ENCODE measurements around the gene RAPSN.

The RAPSN gene

DNA sequence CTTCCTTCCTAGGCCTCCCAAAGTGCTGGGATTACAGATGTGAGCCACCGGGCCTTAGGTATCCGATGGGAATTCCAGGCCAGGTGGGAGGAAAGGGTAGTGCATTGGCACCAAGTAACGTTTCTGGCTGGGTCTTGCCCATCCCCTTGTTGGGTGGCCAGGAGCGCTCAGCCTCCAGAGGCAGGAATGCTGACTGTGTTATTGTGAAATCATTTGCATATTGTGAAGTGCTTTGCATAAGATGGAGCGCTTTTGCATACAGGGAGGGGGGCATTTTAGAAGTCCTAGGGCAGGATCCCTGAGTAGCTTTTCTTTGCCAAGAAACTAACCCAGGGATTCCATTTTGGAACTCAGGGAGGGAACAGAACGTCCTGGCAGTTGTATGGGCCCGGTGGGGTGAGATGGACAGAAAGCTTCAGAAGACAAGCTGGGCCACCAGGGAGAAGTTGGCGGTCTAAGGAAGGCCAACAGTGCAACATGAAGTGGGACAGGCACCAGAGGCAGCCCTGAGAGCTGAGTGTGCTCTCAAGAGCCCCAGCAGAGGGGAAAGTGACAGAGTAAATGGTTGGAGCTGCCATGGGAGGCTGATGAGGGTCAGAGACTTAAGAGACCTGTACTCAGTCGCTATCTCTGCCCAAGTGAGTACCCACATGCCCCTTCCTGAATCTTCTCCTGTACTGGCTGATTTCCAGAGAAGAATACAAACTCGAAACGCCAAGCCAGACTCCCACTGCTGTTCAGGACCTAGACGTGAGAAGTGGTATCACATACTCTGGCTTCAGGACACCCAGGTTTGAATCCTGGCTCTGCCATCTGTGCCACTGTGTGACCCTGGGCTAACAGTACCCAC is 41.8 kb downstream of the RAPSN start:
- DNase-seq: no peak

DNA sequence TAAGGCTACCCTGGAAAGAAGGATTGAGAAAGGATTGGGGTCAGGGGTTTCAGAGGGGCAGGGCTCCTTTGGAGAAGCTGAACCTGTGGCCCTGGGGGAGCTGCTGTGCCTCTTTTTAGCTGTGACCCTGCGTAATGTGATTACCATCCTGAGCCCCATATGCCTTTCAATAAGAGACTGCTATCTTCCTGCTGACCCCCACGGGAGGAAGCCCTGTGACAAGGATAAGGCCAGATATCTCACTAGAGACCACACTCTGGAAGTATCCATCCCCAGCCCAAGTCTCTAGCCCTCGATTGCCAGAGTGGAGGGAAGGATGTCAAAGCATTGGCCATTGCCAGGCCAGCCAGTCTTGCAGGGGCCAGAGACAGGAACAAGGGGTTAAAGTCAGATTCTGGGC is 45.4 kb downstream of the RAPSN start:
- DNase-seq: no peak

- no peak for DNase-seq
Observed at GRCh38 chr11:47403135-47403534, 45.8 kb downstream of the RAPSN start.

DNA sequence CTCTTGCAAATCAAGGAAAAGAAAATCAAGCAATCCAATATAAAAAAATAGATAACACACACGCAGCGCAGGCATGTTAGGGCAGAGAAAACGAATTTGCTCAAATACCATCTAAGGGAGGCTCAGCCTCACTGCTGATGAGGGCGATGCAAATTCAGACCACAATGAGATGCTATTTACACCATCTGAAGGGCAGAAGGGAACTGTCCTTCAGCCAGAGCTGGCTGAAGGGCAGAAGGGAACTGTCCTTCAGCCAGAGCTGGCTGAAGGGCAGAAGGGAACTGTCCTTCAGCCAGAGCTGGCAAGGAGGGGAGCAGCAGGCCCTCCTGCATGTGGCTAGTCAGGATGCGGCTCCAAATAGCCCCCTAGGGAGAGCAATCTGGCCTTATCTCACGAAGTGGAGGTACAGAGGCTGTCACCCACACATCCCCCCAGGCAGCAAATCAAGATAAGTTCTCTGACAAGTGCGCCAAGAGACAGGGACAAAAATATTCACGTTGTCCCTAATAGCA is 48.1 kb downstream of the RAPSN start:
- no peak for DNase-seq

- no peak for DNase-seq
Observed at GRCh38 chr11:47399860-47400767, 48.8 kb downstream of the RAPSN start.

DNA sequence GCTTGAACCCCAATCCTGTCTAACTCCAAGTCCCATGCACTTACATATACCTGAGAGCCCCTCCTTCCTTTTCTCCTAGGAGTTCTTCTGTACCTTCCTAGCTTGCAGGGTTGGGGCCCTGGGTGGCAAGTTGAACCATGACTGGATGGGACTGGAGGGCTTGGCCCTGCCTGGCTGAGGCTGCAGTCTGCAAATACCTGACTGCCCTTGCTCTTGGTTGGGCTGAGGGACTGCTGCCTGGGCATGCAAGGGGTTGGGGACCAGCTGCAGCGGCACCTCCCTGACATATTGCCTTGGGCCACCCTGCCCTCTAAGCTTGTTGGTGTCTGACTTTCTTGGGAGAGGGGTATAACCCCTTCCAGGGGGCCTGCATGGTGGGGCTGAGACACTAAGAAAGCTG is 50.4 kb downstream of the RAPSN start:
- no peak for DNase-seq

DNA sequence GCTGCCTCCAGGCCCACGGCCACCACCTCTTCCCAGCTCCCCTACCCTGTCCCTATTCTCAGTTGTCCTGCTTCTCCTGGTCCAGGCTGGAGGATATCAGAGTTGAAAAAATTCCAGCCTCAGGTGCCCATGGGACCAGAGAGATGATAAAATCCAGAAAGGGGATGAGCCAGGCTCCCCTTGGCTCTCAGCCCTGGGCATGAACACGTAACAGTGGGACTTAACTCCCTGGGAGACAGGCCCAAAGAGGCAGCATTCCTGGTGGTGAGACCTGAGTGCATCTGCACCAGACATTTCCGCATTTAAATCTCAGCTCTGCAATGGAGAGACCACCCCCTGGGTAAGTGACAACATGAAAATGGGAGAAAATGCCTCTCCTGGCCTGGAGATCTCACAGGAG is 50.9 kb downstream of the RAPSN start:
- no peak for DNase-seq

DNA sequence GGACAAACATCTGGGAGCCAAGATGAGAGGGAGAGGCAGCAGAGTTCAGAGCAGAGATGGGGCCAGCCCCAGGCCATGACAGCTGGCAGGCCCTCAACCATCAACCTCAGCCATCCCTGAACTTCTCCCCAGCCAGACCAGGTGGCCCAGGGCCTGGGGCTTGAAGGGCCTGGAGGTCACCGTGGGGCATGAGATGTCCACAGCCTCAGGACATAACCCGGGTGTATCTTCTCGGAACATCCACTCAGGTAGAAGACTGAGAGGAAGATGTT is 53.0 kb downstream of the RAPSN start:
- no peak for DNase-seq

DNA sequence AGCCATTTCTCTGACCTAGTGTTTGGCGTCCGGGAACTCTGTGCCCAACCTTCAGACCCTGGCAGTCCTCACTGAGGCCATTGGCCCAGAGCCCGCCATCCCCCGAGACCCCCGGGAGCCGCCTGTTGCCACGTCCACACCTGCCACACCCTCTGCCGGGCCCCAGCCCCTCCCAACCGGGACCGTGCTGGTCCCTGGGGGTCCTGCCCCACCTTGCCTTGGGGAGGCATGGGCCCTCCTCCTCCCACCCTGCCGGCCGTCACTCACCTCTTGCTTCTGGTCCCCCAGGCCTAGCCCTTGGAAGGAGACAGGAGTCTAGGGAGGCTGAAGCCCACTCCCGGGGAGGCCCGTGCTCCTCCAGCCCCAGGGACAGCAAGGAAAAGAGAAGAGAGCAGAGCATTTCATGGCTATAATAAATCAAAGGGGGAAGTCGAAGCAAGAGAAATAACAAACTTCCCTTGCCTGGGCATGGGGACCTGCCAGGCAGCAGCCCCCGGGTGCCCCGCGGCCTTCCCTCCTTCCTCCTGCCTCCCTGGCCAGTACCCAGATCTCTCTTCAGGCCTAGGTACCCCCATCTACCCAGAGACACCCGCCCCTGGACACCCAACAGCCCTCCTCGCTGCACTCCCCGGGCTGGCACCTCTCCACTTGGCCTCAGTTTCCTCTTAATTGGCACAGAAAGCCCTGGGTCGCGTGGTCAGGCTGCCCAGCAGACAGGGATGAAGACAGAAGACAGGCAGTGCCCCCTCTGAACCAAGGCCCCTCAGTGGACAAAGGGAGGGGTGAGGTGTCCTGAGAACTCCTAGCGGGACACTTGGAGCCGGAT is 53.5 kb downstream of the RAPSN start:
- DNase-seq: no peak

DNA sequence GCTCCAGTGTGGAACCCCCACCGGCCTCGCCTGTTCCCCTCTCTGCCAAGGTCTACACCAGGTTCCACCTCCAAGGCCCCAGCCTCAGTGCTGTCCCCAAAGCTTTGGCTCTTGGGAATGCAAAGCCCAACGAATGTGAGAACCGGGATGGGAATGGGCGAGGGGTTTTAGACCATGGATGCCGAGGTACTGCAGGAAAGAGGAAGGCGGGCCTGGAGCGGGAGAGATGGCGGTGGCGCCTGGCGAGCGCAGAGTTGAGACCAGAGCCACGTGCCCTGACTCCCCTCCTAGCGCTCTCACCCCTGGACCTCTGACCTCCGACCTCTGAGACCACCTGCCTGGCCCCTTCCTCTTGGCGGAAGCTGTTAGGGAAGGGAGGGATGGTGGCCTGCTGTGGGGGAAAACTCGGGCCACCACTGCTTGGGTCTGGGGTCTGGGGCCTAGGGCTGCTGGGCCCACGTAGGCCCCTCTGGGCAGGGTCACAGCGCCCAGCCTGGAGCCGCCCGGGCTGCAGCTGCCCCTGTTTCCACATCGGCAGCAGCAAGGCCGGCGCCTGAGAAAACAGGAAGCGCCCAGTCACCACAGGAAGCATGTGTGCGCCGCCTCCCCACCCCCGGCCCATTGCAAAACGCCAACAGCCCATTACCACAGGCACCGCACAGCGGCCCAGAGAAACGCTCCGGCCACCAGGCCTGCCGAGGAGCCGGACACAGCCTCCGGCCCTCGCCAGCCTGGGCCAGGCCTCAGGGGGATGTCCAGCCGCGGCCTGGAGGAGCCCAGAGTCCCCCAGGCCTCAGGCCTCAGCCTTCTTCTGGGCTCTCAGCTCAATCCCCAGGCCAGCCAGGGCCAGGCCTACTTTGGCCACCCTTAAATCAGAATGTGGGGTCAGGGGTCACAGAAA is 54.4 kb downstream of the RAPSN start:
- no peak for DNase-seq

- DNase-seq: no peak
Observed at GRCh38 chr11:47394050-47394321, 55.0 kb downstream of the RAPSN start.

GRCh38 chr11:47393163-47394049 is 55.5 kb downstream of the RAPSN start:
- no peak for DNase-seq

DNA sequence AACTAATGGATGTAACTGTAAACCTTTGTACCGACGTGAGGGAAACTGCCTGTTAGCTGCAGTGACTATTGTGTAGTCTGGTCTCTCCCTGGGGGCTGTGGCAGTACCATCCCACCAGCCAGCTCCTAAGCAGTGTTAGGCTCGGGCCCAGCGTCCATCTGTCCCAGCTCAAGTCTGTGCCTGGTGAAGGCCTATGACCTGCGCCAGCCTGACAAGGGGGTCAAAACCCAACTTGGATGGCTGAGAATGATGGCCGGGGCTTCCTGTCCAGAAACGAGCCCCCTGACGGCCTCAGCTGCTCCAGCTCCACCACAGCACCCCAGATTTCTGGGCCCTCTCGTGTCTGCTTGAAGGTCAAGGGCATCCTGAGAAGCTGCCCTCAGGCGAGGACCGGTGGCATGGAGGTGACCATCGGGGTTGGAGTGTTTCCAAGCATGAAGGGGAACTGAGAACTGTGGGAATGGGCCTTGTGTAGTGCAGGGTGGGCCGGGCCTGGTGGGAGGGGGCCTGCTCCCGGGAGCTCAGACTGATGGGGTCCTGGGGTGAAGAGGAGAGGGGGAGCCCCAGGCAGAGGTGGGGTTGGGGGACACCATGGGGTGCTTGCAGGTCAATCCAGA is 56.3 kb downstream of the RAPSN start:
- no peak for DNase-seq

DNA sequence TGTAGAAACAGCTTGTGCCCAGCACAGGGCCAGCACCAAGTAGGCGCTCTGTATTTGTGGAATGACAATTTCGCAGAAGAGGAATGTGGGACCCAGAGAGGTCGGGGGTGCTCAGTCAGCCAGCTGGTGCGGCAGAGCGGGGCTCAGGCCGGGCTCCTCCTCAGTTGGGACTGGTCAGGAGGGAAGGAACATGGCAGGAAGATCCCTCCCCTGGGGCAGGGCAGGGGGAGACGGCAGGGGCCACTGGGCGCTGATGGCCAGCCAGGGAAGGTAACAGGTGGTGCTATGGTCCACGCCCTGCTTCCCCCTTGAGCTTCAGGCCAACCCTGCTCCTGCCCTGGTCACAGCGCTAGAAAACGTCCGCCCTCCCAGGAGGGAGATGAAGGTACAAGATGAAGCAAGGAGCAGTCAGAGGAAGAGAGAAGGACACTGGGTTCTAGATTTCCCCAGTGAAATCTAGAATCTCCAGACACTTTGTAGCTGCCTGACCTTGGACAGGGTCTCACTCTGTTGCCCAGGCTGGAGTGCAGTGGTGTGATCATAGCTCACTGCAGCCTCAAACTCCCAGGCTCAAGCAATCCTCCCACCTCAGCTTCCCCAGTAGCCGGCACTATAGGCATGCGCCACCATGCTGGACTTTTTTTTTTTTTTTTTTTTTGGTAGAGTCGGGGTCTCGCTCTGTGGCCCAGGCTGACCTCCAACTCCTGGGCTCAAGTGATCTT is 57.1 kb downstream of the RAPSN start:
- DNase-seq: no peak

DNA sequence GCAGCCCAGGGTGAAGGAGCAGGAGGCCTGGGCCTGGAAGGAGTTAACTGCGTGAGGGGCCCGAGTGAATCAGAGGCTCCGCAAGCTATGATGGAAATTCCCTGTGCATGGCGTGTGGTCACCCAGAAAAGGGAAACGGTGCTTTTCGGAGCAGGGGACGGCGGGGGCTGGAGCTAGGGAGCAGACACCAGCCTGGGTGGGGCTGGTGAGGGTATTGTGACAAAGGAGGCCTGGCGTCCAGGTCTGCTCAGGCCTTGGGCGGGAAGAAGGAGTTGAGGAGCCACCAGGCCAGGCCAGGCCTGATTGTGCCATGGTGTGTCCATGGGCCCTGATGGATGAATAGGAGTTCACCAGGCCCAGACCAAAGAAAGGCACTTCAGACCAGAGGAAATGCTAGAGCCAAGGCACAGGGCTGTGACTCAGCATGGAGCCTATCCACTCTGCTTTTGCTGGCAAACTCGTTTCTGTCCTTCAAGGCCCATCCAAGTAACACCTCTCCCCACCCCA is 57.8 kb downstream of the RAPSN start:
- DNase-seq: no peak

GRCh38 chr11:47390422-47390760 is 58.5 kb downstream of the RAPSN start:
- no peak for DNase-seq

GRCh38 chr11:47389577-47390421 is 59.1 kb downstream of the RAPSN start:
- no peak for DNase-seq

GRCh38 chr11:47388697-47389576 is 60.0 kb downstream of the RAPSN start:
- no peak for DNase-seq

Data from NCI-H1436 treated with DMSO at 0.1 percent for 48 hours (cell line).